ENCODE measurements around the gene C17orf100.

DNA sequence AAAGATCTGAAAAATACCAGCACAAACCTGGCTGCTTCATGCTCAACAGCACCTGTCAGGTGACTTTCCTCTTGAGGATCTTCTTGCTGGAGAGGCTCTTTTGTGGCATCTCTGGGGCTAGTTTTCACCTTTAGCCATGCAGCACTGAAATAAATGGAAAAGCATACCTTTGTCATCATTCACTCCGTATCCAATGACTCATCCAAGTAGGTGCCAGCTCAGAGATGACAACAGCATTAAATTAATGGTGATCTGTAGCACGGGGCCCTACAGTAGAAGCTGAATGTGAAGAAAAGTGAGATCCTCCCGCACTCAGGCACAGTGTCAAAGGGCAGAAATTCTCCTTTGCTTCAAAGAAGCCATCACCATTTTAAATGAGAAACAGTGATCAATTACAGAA is 43.2 kb upstream of the C17orf100 start:
- TF ChIP-seq, protein P1, sequence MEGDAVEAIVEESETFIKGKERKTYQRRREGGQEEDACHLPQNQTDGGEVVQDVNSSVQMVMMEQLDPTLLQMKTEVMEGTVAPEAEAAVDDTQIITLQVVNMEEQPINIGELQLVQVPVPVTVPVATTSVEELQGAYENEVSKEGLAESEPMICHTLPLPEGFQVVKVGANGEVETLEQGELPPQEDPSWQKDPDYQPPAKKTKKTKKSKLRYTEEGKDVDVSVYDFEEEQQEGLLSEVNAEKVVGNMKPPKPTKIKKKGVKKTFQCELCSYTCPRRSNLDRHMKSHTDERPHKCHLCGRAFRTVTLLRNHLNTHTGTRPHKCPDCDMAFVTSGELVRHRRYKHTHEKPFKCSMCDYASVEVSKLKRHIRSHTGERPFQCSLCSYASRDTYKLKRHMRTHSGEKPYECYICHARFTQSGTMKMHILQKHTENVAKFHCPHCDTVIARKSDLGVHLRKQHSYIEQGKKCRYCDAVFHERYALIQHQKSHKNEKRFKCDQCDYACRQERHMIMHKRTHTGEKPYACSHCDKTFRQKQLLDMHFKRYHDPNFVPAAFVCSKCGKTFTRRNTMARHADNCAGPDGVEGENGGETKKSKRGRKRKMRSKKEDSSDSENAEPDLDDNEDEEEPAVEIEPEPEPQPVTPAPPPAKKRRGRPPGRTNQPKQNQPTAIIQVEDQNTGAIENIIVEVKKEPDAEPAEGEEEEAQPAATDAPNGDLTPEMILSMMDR (conservative IDR thresholded peaks at IDR 0.05 in 1 of 2, IDR thresholded peaks at IDR 0.05 in 1 of 2; ENCODE audit: low read depth in 1 of 2, low read length in 2 of 2) = no peak
- no peak for TF ChIP-seq EZH2 (IDR thresholded peaks at IDR 0.05; ENCODE audit: low read length, missing control alignments)
